ENCODE data around the gene TRABD.

Gene TRABD

DNA sequence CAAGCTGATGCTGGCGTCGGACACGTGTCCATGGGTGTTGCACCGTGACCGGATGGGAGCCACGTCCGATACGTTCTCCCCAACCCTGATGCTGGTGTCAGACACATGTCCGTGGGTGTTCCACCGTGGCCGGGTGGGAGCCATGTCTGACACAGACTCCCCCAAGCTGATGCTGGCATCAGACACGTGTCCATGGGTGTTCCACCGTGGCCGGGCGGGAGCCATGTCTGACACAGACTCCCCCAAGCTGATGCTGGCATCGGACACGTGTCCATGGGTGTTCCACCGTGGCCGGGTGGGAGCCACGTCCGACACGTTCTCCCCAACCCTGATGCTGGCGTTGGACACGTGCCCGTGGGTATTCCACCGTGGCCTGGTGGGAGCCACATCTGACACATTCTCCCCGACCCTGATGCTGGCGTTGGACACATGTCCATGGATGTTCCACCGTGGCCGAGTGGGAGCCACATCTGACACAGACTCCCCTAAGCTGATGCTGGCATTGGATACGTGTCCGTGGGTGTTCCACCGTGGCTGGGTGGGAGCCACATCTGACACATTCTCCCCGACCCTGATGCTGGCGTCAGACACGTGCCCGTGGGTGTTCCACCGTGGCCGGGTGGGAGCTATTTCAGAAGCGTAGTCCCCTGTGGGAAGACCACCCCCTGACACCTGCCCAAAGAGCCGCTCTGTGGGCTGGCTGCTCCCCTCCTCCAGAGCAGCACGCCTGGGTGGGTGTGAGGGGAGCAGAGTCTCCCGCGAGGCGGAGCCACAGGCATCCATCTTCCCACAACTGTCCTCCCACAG is 35.1 kb downstream of the TRABD start:
- no peak for DNase-seq

DNA sequence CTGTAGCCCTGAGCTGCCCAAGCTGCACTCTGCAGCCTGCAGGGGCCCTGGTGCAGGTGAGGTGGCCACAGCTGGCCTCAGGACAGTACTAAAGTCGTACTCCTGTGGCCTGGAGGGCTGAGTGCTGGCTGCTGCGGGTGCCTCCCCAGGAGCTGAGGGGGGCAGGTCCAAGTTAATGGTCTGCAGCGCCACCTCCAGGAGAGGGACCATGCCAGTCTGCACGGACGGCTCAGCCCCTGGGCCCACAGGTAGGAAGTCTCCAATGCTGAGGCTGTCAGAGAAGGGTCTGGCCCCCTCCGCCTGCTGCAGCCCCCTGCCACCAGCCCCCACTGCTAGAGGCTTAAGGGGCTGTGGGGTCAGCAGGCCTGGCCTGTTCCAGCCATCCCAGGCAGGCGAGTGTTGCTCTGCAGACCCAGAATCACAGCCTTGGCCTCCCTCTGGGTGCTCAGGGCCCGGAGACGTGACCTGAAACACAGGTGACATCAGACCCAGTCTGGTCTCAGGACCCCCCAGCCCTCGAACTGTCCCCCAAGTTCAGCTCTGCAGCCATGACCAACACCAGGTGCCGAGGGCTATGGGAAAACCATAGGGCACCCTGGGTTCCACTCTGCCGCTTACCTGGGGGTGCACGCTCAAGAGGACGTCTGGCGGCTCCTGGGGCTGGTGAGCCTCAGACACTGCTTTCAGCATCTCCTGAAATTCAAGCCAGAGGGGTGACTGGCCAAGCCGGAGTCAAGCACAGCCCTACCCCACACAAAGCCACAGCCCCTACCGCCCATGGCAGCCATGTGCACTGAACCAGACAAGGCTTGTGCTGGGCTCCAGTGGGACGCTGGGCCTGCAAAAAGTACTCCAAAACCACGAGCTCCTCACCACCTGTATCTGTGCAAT is 35.9 kb downstream of the TRABD start:
- DNase-seq = no peak

DNA sequence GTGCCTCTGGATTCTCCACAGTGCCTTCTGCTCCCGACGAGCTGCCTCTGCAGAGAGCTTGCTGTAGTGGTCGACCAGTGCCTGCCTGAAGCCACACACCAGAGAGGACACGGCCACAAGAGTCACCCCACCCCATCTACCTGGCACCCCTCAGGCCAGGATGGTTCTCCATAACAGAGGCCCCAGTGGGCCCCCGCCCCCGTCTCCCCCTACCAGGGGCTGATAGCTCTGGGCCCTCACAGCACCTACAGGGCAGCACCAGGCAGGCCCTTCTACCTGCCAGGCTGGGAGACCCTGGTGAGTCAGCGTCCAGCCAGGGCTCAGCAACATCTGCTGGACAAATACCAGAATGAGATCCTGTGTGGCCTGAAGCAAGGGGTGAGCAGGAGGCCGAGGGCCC is 36.8 kb downstream of the TRABD start:
- no peak for DNase-seq

DNA sequence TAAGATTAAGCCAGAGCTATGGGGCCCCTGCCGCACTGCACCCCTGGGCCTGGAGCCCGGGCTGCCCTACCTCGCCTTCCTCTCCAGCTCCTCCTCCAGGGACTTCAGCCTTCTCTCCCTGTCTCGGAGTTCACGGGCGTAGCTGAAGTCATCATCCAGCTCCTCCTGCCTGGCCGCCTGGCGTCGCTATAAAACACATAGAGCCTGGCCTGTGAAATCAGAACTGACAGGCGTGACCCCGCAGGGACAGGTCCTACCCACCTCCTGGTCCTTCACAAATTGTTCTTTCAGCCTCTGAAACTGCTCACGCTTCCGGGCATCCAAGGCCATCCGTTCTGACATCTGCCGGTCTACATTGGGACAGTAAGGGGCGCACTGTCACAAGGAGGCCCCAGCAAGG is 38.4 kb downstream of the TRABD start:
- no peak for DNase-seq

DNA sequence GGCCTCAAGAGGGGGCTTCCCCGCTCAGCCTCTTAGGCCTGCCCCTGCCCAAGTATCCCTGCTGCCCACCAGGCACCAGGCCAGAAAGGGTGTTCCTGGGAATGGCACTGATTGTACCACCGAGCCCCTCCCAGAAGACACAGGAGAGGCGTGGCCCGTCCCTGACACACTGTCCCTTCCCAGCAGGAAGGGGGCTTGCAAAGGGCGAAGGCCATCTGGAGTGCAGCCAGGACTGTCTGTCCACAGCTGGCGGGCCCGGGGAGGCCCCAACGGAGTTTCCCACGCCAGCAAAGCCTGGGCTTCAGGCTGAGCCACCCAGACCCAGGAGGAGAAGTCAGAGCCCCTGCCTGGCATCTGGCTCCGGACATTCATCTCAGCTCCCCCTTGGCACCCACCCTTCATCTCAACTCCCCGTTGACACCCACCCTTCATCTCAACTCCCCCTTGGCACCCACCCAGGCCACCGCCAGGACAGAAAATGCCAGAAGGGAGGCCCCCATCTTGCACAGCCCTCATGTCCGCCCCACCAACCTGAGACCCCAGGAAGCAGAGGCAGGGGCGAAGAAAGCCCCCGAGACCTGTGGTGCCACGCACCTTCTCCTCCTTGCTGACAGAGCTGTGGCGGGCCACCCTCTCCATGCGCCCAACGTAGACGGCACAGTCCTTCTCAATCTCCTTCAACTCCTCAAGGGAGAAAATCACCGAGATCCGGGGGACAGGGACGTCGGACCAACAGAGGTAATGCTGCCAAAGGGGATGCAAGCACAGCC is 39.7 kb downstream of the TRABD start:
- DNase-seq = no peak

DNA sequence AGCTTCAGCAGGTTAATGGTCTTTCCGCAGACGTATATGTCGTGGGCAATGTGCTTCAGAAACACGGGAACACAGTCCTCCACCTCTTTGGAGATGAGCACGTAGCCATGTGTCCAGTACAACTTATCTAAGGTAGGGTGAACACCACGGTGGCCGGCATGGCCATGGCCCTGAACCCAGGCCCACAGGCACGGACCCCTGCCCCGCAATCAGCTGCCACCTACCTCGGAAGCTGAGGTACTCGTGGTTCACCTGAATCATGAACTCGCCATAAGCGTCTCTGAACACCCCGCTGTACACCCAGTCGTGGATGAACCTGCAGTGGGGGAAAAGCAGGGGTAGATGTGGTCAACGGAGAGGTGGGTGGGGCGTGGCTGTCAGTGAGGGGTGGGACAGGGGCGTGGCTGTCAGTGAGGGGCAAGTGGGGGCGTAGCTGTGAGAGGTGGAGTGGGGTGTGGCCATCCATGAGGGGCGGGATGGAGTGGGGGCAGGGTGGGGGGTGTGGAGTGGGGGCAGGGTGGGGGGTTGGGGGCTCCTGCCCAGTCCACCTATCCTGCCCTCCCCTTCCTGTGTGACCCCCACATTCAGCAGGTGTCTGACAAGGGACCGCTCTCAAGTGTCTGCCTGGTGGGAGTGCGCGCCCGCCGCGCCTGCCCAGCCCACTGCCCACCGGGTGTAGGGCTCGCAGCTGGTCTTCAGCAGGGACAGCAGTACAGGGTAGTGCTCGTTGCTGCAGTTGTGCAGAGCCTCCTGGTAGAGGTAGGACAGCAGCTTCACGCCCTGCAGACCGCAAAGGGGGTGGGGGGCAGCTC is 40.6 kb downstream of the TRABD start:
- no peak for DNase-seq

DNA sequence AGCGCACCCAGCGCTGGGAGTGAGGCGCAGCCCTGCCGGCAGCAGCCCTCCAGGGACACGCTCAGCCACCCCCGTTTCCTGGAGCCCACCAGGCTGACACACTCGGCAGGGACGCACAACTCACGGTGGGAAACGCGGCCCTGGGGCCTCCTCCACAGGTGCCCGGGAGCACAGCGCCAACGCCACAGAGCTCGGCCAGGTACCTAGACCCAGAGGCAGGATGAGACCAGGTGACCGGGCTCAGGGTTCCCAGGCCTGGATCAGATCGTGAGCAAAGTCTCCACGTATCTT is 41.1 kb downstream of the TRABD start:
- no peak for DNase-seq

DNA sequence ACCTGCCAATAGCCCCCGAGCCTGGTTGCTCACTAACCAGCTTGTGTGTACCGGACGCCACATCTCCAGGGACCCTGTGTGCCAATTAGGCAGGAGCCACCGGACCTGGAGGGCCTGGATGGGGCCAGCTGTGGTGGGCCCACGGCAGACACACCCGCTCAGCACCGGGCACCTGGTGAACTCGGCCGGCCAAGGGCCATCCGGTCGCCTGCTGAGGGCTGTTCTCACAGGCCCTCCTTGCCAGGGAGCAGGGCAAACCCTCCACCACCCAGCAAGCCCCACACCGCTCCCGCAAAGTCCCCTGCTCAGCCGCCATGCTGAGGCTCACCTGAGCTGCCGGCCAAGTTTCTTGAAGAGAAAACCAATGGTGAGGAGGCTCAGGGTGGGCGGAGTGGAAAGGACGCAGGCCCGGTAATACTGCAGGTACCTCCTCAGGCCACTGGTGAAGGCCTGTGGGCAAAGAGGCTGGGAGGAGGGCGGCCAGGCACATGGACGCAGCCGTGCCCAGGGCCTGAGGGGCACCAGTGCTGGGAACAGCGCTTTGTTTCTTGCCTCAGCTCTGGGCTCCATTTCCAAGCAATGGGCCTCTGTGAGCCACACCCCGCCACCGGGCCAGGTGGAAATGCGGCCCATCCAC is 42.0 kb downstream of the TRABD start:
- DNase-seq = no peak

DNA sequence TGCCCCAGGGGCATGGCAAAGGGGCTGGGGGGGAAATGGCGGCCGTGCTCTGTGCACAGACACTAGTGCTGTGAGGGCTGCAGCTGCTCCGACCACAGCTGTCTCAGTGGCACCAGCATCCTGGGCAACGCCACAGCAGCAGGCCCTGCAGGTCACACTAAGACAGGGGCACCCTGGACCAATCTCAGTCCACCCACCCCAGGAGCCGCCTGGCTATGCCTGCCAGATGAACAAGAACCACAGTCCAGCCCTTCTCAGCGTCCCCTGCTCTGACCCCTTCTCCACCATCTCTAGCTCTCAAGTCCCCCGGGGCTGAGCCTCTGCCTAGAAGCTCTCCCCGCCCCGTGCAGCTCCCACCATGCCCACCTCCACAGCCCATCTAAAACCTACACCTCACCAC is 42.7 kb downstream of the TRABD start:
- DNase-seq = no peak

DNA sequence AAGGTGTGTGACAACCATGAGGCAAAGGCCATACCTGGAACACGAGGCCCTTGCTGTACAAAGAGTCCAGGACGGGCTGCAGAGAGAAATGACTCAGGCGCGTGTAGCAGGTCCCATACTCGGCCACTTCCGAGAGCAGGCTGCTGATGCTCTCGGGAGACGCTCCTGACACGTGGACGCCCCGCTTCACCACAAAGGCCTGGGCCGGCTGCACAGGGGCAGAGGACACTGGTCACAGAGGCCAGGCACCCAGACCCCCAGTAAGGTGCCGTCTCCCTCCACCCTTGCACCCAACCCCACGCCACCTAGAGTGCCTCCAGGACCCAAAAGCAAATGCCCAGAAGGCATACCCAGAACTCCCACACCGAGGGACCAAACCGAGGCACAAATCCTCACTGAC is 43.7 kb downstream of the TRABD start:
- DNase-seq = no peak

DNA sequence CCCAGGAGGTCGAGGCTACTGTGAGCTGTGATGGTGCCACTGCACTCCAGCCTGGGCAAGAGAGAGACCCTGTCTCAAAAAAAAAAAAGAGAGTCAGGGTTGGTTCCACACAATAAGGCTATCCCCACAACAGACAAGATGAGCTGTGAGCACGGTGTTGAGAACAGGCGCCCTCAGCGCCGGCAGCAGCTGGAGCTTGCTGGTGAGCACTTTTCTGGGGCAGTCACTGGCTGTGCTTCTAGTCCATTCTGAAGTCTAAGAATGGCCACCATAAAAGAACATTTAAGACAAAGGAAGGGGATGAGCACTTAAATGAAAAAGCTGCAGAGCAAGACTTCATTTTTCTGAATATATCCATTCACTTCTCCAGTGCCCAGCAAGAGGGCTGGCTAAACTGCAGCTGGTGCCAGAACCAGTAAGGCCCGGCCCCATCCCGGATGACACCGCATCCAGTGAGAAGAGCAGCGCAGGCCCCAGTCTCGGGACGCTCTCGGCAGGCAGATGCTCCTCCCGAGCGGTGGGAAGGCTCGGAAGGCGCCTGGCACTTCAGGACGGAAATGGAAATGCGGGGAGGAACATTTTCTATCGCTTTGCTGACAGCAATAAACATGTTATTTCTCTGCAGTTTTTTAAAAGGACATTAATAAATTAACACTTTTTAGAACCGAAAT is 46.9 kb downstream of the TRABD start:
- no peak for DNase-seq

DNA sequence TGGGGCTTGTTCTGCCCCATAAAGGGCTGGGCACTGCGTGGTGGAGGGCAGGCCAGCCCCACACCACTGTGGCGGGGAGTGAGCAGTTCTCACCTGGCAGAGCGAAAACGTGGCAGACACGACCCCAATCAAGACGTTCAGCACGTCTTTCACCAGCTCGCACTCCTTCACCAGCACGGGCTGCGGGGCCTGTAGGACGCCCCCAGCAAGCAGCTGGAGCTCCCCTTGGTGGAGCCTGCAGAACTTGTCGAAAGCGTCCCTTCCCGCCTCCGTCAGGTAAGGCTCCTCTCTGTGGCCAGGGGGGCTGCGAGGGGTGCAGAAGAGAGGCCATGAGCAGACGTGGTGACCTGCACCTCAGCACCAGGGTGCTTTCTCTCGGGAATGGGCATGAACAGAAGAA is 47.5 kb downstream of the TRABD start:
- DNase-seq = no peak

DNA sequence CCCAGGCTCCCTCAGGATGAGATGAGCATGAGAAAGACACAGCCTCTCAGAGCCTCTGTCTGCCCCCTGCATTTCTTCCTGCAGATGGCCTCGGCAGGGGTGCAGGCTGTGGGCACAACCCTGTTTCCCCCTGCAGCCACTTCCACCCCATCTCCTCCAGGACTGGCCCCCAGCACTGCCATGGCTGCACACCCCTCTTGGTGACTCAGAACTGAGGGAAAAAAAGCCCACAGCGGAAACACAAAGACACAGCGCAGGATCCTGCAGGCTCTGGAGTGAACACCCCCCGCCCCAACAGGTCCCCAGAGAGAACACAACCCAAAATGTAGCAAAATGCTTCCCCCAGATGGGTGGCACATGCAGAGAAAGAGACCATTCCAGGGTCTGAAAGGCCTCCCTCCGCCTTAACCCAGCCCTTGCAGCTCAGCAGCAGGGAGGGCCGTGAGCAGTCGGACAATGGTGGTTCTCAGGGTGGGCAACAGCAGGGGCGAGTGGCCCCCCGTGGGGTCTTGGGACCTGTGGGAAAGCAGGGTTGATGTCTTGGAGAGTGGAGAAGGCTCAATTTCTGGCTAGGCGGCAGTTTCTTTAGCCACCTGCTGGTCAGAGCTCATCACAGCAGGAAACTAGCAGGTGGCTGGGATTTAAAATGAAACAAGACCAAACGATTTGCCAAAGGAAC is 51.2 kb downstream of the TRABD start:
- DNase-seq = no peak

DNA sequence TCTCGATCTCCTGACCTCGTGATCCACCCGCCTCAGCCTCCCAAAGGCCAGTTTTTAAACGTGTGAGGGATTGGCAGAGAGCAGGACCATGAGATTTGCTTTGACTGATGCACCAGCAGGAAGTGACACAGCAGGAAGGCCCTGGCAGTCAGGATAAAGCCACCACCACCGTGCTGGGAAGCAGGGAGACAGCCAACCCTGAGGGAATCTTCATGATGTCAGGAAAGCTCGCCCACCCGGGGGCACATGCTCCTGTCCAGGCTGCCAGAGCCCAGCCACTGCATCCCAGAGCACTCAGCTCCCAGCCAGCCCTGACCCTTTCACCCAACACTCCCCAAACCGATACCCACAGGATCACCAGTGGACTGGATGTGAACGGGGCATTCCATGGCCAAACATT is 53.0 kb downstream of the TRABD start:
- no peak for DNase-seq

DNA sequence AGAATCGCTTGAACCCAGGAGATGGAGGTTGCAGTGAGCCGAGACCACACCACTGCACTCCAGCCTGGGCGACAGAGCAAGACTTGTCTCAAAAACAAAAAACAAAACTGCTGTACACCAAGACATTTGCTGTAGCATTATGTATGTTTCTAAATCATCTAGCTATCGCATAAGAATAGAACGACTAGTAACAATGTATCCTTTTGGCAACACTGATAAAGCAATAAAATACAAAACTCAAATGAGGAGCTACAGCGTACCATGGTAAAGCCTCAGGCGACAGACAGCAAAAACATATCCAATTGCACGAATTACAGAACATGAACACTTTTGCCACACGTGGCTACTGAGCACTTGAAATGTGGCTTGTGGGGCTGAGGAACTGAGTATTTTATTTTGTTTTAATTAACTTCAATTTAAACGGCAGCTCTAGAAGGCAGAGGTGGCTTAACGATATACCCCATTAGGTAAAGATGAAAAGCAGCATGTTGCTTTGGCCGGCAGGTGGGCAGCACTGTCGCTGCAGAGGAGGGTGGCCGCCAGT is 56.8 kb downstream of the TRABD start:
- no peak for DNase-seq

DNA sequence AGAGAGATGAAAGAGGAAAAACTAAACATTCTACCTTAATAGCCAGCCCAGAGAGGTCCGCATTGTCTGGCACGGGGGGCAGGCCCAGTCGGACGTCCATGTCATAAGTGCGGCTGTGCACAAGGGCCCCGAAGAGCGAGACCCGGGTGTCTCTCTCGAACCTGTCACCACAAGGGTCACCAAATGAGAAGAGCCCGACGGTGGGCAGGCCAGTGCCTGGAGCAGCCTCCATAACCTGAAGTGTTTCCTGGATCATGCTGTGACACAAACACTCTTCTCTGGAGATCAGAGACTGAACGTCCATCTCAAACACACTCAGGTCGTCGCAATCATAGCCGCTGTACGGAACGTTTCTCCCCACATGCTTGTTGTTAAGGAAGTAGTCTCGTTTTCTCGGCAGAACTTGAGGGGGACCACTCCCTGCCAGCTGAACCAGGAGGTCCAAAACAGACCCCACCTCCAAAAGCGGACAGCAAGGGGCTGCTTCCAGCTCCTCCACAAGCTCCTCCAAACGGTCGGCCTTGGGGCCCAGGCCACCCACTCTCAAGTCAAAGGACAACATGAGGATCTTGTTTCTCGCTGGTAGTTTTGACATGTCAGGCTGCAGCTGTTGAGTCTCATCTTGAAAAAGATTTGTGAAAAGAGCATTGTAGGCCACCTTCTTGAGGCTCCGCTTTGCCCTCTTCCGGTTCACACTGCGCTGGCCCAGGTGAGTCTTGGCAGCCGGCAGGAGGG is 58.1 kb downstream of the TRABD start:
- no peak for DNase-seq

DNA sequence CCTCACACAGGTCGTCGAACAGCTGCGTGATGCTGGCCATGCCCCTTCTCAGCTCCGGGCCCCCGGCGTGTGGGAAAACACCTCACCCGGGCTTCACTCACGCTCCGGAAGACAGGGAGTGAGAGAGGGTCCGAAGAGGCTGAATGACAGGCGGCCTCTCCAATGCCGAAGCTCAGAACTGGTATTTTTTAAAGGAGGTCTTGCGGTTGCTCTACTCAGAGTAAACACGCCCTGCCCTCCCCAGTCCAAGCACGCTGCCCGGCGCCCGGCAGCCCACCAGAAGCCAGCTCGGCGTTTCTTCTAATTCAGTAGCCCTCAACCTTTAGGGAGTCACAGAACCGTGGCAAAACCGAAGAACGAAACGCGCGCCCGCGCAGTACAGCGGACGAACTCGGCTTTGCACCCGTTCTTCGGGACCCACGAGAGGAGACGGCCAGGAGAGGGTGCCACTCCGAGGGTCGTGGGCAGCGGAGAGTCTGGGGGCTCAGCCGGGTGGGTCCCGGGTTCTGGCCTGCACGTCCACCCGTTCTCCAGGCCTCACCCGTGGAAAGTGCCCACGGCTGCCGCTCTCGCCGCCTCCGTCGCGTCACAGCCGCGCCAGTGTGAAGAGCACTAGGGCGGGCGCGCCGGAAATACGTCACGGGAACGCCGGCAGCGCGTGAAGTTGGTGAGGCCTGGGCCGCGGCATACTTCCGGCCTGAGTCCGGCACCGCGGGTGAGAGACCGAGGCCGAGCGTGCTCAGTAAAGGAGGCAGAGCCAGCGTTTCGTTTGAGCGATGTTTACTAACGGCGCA is 58.9 kb downstream of the TRABD start, which contains the start of gene TUBGCP6:
Gene TUBGCP6, minus strand, starts transcription at position 604 of the 794 bp plus-strand sequence. Its CDS starts 564 bp downstream, at position 40.
- peak; percentile 90 for DNase-seq

DNA sequence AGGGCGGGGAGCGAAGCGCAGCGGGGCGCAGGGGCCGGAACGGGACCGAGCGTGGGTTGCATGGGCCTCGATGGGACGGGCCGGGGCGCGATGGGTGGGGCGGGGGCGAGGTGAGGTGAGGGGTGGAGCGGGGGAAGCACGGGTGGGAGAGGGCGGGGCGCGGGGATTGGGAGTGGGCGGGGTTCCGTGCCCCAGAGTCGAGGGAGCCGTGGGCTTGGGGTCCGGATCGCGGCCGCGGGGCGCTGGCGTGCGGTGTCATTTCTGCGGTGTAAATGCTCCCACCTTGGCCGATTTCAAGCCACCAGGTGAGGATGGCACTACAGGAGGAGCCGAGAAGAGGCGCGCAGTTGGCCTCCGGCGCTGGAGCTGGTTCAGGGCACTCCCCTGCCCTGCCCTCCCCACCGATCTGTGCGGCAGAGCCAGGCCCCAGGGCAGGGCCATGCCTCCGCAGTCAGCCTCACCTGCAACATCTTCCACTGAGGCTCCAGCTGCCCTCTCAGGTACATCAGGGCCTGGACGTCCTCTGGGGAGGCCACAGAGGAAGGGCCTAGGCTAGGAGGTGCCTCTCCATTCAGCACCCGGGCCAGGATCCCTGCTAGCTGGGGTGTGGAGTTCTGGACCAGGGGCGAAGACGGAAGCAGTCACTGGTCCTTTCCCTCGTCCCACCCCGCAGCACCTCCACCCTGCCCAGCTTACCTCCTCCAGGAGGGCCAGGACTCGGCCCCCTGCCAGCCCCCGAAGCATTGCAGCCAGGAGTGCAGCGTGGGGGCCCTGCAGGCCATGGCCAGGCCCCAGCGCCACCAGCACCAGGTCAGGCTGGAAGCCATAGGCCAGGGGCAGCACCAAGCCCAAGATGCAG is 59.7 kb downstream of the TRABD start:
- DNase-seq = no peak

All from CD4-positive, alpha-beta T cell treated with Interferon gamma for 1 hour (primary cell).